Right lobe of liver (tissue), 4 donors: ENCODE results near the gene SPTSSA.

Experiments
- CTCF ChIP-seq, 4 donors: fragments of 200-600 bp in 3 of 4; fragments of 450-650 bp in 1 of 4; IDR thresholded peaks; one replicate each; pipeline versions ENCODE4 v1.5.1 to v1.8.0; 2016 to 2022; ENCODE audit warnings: antibody characterized with exemption in 4 of 4, mild to moderate bottlenecking in 2 of 4
- POLR2A ChIP-seq: fragments of 450-650 bp; IDR thresholded peaks from one replicate; pipeline ENCODE4 v1.6.1; 2017; ENCODE audit warnings: antibody characterized with exemption, mild to moderate bottlenecking
- donor health status: DM: no; HTN: no; CAD: no.
- donor health status: DM: no; HTN: no; CAD: no.
- donor health status: DM: no; HTN: yes; CAD: no.

GRCh38 chr14:34457186-34457585, 4.9 kb downstream of the SPTSSA start:
- TF ChIP-seq CTCF (IDR thresholded peaks at IDR 0.05) = no peak
- TF ChIP-seq POLR2A = no peak
